K562 (cell line): ENCODE measurements around the gene DNAAF3. TPM values are rescaled to one million over a fixed set of nuclear protein-coding genes. Genes with fewer than 3 reads are reported as not detected.
A peak's percentile ranks its signal among the peaks of the same experiment; 100 is the strongest.

ENCODE experiments used
- HDGF ChIP-seq: fragments of 450-650 bp; IDR thresholded peaks from 2 replicates; pipeline ENCODE4 v1.6.1; 2016
- MXI1 ChIP-seq: IDR thresholded peaks from 2 replicates; pipeline ENCODE4 v1.6.1; 2011; ENCODE audit warnings: low read depth, mild to moderate bottlenecking, improper control_type of control experiment, low read length
- RBM25 ChIP-seq: fragments of 200-400 bp; formaldehyde crosslinking; IDR thresholded peaks from 2 replicates; pipeline ENCODE4 v1.6.1; 2018; ENCODE audit warnings: low read length, low read depth, moderate library complexity; ENCODE audit not compliant: severe bottlenecking
- TAF9B ChIP-seq: fragments of 450-650 bp; IDR thresholded peaks from 2 replicates; pipeline ENCODE4 v1.6.1; 2018; ENCODE audit warnings: mild to moderate bottlenecking; ENCODE audit not compliant: partially characterized antibody
- TARDBP ChIP-seq: fragments of 450-650 bp; IDR thresholded peaks from 2 replicates; pipeline ENCODE4 v1.6.1; 2016
- ZBTB8A ChIP-seq: fragments of 450-650 bp; IDR thresholded peaks from 2 replicates; pipeline ENCODE4 v1.6.1; 2018; ENCODE audit warnings: mild to moderate bottlenecking, moderate library complexity; ENCODE audit not compliant: partially characterized antibody
- polyA plus RNA-seq, 8 experiments: library from polyadenylated mRNA; depleted of rRNA in 4 of 8; stranded (reverse) in 5 of 8; unstranded in 3 of 8; fragments of >200 nt; fragmentation: Nextera tagmentation in 2 of 8; fragmentation: Illumina TruSeq in 1 of 8; extraction: Ambion mirVana in 2 of 8; extraction: Trizol in 1 of 8; gene quantifications; 2 replicates each; pipeline versions ENCODE4 v1.2.1 to v1.2.3, GENCODE V29; 2011 to 2014; ENCODE audit warnings: inconsistent platforms in 1 of 8, missing spikeins in 1 of 8
- total RNA-seq, 7 experiments: library from RNA; depleted of rRNA in 6 of 7; stranded (reverse); fragments of >200 nt in 6 of 7; fragmentation: Illumina TruSeq in 2 of 7; extraction: Trizol in 2 of 7; gene quantifications; 2 replicates each; pipeline versions ENCODE4 v1.2.1 to v1.2.3, GENCODE V29; 2011 to 2021; ENCODE audit warnings: low replicate concordance in 1 of 7
- TF ChIP-seq, protein P1 (sequence below): fragments of 450-650 bp; IDR thresholded peaks from 2 replicates; pipeline ENCODE4 v1.6.1; 2016; ENCODE audit warnings: low read depth
- TF ChIP-seq, protein P2 (sequence below): sonication (generic); formaldehyde crosslinking; IDR thresholded peaks from 2 replicates; pipeline ENCODE4 v1.8.0; 2022; ENCODE audit warnings: missing genetic modification reagents, mild to moderate bottlenecking, moderate library complexity, borderline replicate concordance
- TF ChIP-seq, protein P3 (sequence below): IDR thresholded peaks from 3 replicates; pipeline ENCODE4 v1.6.1; 2011; ENCODE audit warnings: borderline replicate concordance, mild to moderate bottlenecking, moderate library complexity; ENCODE audit not compliant: insufficient read length; ENCODE audit errors: extremely low read depth

The DNAAF3 gene
- total and polyA plus RNA-seq, 9 of the 15 experiments (the other 6 are each of a cell fraction or from before 2014, with no cell fraction given): 21.6 to 61.5 (median 43.0) TPM

DNA sequence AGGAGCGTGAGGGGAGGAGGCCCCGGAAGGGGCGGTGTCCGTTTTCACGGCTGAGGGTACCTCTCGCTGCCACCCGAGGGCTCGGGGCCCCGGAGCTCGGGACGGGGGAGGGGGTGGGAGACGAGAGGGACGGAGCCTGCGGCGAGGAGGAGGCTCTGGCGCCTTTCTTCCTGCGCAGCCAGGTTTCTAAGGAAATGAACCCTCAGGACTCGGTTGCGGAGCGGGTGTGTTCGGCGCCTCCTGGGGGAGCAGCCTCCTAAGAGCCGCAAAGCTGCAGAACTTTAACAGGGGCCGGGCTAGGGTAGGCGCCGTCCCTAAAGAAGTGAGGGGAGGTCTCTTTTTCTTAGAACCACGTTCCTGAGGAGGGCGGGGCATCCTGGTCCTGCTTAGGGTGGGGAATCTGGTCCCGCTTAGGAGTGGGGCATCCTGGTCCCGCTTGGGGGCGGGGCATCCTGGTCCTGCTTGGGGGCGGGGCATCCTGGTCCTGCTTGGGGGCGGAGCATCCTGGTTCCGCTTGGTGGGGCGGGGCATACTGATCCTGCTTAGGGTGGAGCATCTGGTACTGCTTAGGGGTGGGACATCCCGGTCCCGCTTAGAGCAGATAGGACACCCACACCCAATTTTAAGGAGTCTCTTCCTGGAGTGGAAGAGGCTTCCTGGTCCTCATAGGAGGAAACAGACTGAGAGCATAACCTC is 7.4 kb upstream of the DNAAF3 start (continued):
- TF ChIP-seq, protein P1, sequence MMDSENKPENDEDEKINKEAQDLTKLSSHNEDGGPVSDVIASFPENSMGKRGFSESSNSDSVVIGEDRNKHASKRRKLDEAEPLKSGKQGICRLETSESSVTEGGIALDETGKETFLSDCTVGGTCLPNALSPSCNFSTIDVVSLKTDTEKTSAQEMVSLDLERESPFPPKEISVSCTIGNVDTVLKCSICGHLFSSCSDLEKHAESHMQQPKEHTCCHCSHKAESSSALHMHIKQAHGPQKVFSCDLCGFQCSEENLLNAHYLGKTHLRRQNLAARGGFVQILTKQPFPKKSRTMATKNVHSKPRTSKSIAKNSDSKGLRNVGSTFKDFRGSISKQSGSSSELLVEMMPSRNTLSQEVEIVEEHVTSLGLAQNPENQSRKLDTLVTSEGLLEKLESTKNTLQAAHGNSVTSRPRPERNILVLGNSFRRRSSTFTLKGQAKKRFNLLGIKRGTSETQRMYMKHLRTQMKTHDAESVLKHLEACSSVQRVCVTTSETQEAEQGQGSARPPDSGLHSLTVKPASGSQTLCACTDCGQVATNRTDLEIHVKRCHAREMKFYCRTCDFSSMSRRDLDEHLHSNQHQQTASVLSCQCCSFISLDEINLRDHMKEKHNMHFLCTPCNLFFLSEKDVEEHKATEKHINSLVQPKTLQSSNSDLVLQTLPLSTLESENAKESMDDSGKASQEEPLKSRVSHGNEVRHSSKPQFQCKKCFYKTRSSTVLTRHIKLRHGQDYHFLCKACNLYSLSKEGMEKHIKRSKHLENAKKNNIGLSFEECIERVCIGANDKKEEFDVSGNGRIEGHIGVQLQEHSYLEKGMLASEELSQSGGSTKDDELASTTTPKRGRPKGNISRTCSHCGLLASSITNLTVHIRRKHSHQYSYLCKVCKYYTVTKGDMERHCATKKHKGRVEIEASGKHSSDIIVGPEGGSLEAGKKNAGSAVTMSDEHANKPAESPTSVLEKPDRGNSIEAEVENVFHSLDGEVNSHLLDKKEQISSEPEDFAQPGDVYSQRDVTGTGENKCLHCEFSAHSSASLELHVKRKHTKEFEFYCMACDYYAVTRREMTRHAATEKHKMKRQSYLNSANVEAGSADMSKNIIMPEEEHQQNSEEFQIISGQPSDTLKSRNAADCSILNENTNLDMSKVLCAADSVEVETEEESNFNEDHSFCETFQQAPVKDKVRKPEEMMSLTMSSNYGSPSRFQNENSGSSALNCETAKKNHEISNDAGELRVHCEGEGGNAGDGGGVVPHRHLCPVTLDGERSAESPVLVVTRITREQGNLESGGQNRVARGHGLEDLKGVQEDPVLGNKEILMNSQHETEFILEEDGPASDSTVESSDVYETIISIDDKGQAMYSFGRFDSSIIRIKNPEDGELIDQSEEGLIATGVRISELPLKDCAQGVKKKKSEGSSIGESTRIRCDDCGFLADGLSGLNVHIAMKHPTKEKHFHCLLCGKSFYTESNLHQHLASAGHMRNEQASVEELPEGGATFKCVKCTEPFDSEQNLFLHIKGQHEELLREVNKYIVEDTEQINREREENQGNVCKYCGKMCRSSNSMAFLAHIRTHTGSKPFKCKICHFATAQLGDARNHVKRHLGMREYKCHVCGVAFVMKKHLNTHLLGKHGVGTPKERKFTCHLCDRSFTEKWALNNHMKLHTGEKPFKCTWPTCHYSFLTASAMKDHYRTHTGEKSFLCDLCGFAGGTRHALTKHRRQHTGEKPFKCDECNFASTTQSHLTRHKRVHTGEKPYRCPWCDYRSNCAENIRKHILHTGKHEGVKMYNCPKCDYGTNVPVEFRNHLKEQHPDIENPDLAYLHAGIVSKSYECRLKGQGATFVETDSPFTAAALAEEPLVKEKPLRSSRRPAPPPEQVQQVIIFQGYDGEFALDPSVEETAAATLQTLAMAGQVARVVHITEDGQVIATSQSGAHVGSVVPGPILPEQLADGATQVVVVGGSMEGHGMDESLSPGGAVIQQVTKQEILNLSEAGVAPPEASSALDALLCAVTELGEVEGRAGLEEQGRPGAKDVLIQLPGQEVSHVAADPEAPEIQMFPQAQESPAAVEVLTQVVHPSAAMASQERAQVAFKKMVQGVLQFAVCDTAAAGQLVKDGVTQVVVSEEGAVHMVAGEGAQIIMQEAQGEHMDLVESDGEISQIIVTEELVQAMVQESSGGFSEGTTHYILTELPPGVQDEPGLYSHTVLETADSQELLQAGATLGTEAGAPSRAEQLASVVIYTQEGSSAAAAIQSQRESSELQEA: no peak
- TF ChIP-seq, protein P2, sequence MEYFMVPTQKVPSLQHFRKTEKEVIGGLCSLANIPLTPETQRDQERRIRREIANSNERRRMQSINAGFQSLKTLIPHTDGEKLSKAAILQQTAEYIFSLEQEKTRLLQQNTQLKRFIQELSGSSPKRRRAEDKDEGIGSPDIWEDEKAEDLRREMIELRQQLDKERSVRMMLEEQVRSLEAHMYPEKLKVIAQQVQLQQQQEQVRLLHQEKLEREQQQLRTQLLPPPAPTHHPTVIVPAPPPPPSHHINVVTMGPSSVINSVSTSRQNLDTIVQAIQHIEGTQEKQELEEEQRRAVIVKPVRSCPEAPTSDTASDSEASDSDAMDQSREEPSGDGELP (CRISPR knock-in tag): peak; percentile 29; the same call in 1 of the 2 replicates
- TF ChIP-seq RBM25 (no peak), TAF9B (no peak), TARDBP (no peak), HDGF (no peak), ZBTB8A (no peak), MXI1 (no peak)
- TF ChIP-seq, protein P3, sequence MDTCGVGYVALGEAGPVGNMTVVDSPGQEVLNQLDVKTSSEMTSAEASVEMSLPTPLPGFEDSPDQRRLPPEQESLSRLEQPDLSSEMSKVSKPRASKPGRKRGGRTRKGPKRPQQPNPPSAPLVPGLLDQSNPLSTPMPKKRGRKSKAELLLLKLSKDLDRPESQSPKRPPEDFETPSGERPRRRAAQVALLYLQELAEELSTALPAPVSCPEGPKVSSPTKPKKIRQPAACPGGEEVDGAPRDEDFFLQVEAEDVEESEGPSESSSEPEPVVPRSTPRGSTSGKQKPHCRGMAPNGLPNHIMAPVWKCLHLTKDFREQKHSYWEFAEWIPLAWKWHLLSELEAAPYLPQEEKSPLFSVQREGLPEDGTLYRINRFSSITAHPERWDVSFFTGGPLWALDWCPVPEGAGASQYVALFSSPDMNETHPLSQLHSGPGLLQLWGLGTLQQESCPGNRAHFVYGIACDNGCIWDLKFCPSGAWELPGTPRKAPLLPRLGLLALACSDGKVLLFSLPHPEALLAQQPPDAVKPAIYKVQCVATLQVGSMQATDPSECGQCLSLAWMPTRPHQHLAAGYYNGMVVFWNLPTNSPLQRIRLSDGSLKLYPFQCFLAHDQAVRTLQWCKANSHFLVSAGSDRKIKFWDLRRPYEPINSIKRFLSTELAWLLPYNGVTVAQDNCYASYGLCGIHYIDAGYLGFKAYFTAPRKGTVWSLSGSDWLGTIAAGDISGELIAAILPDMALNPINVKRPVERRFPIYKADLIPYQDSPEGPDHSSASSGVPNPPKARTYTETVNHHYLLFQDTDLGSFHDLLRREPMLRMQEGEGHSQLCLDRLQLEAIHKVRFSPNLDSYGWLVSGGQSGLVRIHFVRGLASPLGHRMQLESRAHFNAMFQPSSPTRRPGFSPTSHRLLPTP: no peak
